Skeletal muscle cell (primary cell): ENCODE data around the gene GTF2IRD1.
"Not testable (repeated sequence)": the region's sequence is repeated elsewhere in the genome, so short reads cannot be mapped to it uniquely, and the experiment has no call there.

Source experiments
- DNase-seq: peaks from one replicate; pipeline ENCODE4 v3.0.0-alpha.2; 2010; ENCODE audit warnings: low read depth
- H3K4me3 ChIP-seq: 2 replicates; pipeline ENCODE4 v1.5.1; 2011; ENCODE audit warnings: low read depth, mild to moderate bottlenecking, control low read depth, low read length, moderate library complexity

Gene GTF2IRD1

DNA sequence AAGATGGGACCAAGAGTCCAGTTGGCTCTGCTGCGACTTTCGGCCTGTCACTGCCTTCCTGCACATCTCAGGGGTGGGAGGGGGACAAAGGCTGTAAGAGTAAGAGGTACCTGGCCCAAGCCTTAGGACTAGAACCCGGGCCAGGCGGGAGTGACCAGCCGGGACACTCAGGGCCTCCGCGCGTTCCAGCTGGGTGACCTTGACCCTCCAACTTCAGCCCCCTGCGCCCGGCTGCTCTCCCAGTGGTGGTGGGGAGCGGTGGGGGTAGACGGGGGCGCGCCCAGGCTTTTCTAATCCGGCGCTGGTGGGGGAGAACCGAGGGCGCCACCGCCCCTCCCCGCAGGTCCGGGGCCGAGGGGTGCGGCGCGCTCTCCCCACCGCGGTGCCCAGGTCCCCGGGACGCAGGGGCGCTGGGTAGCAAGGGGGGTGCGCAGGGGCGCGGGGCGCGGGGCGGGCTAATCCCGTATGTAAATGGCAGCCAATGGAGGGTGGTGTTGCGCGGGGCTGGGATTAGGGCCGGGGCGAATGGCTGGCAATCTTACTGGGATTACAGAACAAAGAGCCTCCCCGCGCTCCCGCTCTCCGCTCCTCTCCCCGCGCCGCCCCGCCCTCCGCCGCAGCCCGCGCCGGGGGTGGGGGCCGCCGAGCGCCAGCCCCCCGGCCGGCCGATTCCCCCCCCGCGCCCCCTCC lies at the start of gene GTF2IRD1:
Gene GTF2IRD1, plus strand, starts transcription at position 585 of the 690 bp plus-strand sequence. CDS start 54,175 bp downstream, outside the sequence.
- DNase-seq = peak; percentile 50
- H3K4me3 ChIP-seq = peak within 1 kb of the TSS; percentile 71

- DNase-seq = no peak
- no peak overlapping the region for H3K4me3 ChIP-seq
Measured at GRCh38 chr7:74404388-74404700, 49.4 kb upstream of the GTF2IRD1 start.

DNA sequence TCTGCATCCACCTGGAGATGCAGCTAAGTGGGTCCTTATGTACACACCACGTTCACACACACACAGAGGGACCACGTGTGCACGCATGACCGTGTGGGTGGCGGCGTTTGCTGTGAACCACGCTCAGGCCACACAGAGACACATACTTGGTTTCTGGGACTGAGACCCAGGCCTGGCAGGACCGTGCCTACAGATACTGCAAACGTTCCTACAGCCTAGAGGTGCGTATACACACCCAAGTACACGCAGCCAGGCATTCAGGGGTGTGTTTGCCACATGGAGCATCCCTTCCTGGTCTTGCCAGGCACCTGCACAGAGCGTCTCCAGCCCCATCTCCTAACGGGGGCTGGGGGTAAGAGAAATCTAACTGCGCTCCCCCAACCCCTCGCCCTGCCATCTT lies 49.0 kb upstream of the GTF2IRD1 start:
- H3K4me3 ChIP-seq = no peak overlapping the region
- no peak for DNase-seq

DNA sequence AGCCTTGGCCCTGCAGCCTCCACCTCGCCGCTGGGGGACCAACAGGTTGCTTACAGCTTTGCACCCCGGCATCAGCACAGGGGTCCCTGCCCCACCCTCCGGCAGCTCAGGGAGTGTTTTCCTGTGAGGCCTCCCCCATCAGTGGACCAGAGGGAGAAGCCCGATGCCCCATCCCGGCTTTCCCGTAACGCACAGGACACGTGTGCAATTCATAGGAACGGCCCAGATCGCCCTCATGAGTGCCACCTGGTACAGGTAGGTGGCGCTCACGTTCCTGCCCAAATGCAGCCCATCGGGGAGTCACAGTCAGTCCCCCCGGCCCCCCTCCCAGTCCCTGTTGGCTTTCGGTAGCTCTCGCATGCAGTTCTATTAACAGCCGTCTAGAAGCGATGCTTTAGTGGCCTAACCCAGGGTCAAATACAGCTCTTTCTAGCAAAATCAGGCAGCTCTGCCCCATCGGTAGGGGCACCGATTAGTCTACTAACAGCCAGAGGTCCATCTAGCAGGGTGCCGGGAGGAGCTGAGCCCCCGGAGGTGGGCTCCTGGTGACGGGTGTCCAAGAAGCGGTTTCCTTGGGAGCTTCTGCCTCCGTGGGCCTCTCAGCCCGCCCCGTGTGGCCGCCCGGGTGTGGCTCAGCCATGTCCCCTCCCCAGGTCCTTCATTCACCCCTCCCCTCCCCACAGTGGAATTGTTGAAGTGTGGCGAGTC lies 48.4 kb upstream of the GTF2IRD1 start:
- H3K4me3 ChIP-seq = no peak overlapping the region
- DNase-seq = no peak

DNA sequence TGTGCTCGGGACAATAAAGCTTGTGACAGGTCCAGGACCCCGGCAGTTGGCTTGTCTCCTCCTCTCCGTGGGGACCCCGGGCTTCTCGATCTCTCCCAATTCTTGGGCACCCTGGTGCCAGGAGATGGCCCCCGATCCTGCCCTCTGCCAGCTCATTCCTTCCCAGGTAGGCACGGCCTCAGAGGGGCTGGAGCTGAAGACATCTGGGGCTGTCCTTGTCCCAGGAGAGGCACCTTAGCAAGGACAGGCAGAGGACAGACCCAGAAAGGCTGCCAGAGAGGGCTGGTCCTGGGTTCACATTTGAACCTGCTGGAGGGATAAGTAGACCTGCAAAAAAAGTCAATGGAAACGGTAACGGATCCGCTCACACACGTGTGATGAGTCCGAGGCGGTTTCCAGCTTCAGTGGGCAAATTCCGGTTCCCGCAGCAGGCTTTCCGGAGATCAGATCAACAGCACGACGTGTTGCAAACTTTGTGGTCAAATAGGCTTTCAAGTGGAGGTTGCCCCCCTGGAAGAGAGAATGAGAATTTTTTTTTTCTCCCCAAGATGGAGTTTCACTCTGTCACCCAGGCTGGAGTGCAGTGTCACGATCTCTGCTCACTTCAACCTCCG lies 47.7 kb upstream of the GTF2IRD1 start:
- H3K4me3 ChIP-seq = no peak overlapping the region
- DNase-seq = no peak

- DNase-seq = no peak
- no peak overlapping the region for H3K4me3 ChIP-seq
Measured at GRCh38 chr7:74407958-74408357, 45.7 kb upstream of the GTF2IRD1 start.

GRCh38 chr7:74409571-74409970 lies 44.1 kb upstream of the GTF2IRD1 start:
- DNase-seq = no peak
- no peak overlapping the region for H3K4me3 ChIP-seq

DNA sequence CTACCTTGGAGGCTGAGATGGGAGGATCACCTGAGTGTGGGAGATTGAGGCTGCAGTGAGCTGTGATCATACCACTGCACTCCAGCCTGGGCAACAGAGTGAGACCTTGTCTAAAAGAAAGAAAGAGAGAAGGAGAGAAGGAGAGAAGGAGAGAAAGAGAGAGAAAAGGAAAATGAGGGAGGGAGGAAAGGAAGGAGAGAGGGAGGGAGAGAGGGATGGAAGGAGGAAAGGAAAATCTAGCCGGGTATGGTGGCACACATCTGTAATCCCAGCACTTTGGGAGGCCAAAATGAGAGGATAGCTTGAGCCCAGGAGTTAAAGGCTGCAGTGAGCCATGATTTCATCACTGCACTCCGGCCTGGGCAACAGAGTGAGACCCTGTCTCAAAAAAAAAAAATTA lies 42.9 kb upstream of the GTF2IRD1 start:
- no peak for DNase-seq
- no peak overlapping the region for H3K4me3 ChIP-seq

DNA sequence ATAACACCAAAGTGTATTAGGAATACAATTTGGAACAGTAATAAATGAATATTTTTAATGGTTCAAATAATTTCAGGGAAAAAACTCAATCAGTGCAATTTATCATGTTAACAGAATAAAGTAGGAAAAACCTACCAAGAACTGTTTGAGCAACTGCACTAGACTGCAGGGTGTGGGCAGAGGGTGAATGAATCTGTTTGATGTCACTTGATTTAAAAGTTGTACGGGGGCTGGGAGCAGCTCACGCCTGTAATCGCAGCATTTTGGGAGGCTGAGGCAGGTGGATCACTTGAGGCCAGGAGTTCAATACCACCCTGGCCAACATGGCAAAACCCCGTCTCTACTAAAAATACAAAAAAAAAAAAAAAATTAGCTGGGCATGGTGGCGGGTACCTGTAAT lies 42.1 kb upstream of the GTF2IRD1 start:
- DNase-seq, H3K4me3 ChIP-seq: not testable (repeated sequence)

- DNase-seq = no peak
- H3K4me3 ChIP-seq = no peak overlapping the region
Measured at GRCh38 chr7:74412056-74412455, 41.6 kb upstream of the GTF2IRD1 start.

- no peak for DNase-seq
- no peak overlapping the region for H3K4me3 ChIP-seq
Measured at GRCh38 chr7:74412603-74413002, 41.1 kb upstream of the GTF2IRD1 start.

DNA sequence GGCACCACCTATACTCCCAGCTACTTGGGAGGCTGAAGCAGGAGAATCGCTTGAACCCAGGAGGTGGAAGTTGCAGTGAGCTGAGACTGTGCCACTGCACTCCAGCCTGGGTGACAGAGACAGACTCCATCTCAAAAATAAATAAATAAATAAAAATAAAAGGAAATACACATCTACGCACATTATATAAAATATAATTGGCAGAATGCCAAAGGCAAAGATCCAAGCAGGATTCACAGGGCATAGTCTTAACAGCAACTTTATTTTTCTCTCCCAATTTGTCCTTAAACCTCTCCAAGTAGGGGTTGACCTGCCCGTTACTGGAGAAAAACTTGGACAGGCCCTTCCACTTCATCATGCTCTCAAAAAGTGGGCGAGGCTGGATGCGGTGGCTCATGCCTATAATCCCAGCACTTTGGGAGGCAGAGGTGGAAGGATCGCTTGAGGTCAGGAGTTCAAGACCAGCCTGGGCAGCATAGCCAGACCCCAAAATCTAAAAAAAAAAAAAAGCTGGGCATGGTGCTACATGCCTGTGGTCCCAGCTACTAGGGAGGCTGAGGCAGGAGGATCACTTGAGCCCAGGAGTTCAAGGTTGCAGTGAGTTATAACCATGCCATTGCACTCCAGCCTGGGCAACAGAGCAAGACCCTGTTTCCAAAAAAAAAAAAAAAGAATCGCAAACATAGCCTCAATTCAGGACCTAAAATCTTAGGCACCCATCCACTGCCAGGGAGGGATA lies 38.9 kb upstream of the GTF2IRD1 start:
- DNase-seq, H3K4me3 ChIP-seq: not testable (repeated sequence)

DNA sequence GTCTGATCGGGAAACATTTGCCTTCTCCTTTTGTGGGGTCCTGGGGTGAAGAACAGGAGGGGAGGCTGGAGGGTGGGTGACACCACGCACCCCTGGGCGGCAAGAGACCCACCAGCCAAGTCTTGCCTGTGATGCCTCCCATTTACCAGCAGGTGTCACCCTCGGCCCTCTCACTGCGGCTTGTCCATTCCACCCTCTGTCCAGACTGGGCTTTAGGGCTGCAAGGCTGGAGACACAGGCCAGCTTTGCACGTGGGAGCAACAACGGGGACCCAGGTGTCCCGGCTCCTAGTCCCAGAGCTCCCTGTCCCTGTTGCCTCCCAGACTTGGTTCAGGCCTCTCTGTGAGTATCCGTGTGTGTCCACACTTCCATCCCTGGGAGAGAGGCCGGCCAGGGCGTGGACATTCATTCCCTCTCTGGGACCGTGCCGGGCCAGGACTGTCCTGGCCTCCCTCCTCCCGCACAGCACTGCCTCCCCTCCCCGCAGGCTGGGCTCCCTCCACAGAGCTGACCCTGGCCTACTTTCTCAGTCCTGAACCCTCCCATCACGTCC lies 36.2 kb upstream of the GTF2IRD1 start:
- no peak for DNase-seq
- no peak overlapping the region for H3K4me3 ChIP-seq

- DNase-seq = no peak
- H3K4me3 ChIP-seq = no peak overlapping the region
Measured at GRCh38 chr7:74418076-74418475, 35.6 kb upstream of the GTF2IRD1 start.

DNA sequence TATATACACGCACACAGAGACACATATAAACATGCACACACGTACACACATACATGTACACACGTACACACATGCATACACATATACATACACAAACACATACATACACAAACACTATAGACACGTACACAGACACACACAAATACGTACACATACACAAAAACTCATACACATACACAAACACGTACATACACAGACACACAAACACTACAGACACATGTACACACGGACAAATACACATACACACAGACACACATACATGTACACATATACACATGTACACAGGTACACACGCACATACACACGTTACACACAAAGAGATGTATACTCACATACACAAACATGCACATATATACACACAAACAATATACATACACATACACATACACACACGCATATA lies 35.2 kb upstream of the GTF2IRD1 start:
- H3K4me3 ChIP-seq = no peak overlapping the region
- no peak for DNase-seq

DNA sequence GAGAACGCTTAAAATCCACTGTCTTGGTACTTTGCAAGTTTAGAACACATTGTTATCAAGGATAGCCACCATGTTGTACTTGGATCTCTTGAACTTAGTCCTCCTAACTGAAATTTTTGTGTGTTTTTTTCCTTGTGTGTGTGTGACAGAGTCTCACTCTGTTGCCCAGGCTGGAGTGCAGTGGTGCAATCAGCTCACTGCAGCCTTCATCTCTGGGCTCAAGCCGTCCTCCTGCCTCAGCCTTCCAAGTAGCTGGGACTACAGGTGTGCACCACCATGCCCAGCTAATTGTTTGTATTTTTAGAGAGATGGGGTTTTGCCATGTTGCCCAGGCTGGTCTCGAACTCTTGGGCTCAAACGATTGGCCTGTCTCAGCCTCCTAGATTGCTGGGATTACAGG lies 34.5 kb upstream of the GTF2IRD1 start:
- not testable (repeated sequence) for DNase-seq, H3K4me3 ChIP-seq

- no peak for DNase-seq
- no peak overlapping the region for H3K4me3 ChIP-seq
Measured at GRCh38 chr7:74420006-74420405, 33.7 kb upstream of the GTF2IRD1 start.

DNA sequence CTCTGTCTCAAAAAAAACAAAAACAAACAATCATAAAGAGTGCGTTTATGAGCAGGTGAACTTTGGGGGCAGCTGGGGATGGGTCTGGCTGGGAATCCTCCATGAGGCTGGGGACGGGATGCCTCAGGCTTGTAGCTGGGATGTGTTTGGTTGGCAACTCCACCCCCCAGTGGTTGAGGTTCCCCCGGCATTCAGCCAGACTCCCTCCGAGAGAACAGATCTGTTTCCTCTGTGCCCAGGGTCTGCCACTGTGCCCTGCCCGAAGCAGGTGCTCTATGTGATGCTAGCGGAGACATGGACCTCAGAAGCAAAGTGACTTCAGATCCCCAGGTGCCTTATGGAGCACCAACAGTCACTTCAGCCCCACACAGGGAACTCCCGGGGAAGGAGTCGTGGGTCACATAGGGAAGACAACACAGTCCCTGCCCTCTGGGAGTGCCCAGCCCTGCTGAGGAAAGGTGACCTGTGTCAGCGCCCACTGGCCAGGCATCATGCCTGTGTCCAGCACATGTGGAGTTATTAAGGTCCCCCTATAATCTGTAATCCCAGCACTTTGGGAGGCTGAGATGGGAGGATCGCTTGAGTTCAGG lies 29.3 kb upstream of the GTF2IRD1 start:
- H3K4me3 ChIP-seq = no peak overlapping the region
- no peak for DNase-seq

- no peak for DNase-seq
- H3K4me3 ChIP-seq = no peak overlapping the region
Measured at GRCh38 chr7:74428023-74428422, 25.7 kb upstream of the GTF2IRD1 start.
